ENCODE results near the gene NTF3. TPM values are rescaled to one million over a fixed set of nuclear protein-coding genes. Genes with fewer than 3 reads are reported as not detected.

Gene NTF3
- total and polyA plus RNA-seq, 10 donors: 0.72 to 5.8 (median 2.7) TPM; not detected in 1

DNA sequence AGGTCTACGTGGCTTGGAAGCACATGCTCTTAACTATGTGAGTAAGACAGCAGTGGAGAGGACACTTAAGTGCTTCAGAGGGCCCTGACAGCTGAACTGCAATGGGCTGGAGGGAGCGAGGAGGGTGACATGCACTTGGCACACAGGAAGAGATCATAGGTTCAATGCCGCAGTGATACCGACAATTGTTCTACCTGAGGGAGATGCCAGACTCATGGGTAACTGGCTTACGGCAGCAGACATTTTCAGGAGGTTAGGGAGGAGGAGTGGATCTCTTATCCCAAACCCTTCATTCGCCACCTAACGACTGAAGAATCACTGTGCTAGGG is 68.4 kb downstream of the NTF3 start:
- 70 to 83% (median 74%) methylated on average over 7 of the region's 7 CpGs for WGBS, 5 donors
- intact Hi-C loops (cut with DNase I; ENCODE audit: low total_unique reads): no loop called here
- H3K27me3 ChIP-seq (replicated peaks in 1 of 7): peaks cover 0 to 7% (median 0%) of the 10 kb centered on the region in 7 donors
- no peaks in the 10 kb centered on the region for H3K4me1 ChIP-seq
- TF ChIP-seq CTCF (IDR thresholded peaks at IDR 0.05 in 8 of 11, conservative IDR thresholded peaks at IDR 0.05 in 3 of 11) (no peak), POLR2AphosphoS5 (IDR thresholded peaks at IDR 0.05) (no peak), POLR2A (IDR thresholded peaks at IDR 0.05) (no peak)
- no peaks in the 10 kb centered on the region for H3K9me3 ChIP-seq
- H3K4me3 ChIP-seq: no peak overlapping the region
- no peaks in the 10 kb centered on the region for H3K36me3 ChIP-seq
- H3K27ac ChIP-seq: no peak overlapping the region
- no peak for DNase-seq

- Histone ChIP-seq H3K4me3 (no peak overlapping the region), H3K4me1 (no peaks in the 10 kb centered on the region), H3K36me3 (no peaks in the 10 kb centered on the region), H3K9me3 (no peaks in the 10 kb centered on the region), H3K27ac (no peak overlapping the region), H3K27me3 (replicated peaks in 1 of 7) (peaks cover 0 to 7% (median 0%) of the 10 kb centered on the region in 7 donors)
- intact Hi-C loops (cut with DNase I; ENCODE audit: low total_unique reads): no loop called here
- 81 to 92% (median 90%) methylated on average over 5 to 6 of the region's 6 CpGs for WGBS, 5 donors
- TF ChIP-seq POLR2AphosphoS5 (IDR thresholded peaks at IDR 0.05) (no peak), POLR2A (IDR thresholded peaks at IDR 0.05) (no peak), CTCF (IDR thresholded peaks at IDR 0.05 in 8 of 11, conservative IDR thresholded peaks at IDR 0.05 in 3 of 11) (no peak)
- no peak for DNase-seq
These were observed 71.9 kb downstream of the NTF3 start for GRCh38 chr12:5503774-5504173.

- H3K27me3 ChIP-seq (replicated peaks in 1 of 7): peaks cover 0 to 2% (median 0%) of the 10 kb centered on the region in 7 donors
- no peak for DNase-seq
- no peak overlapping the region for H3K4me3 ChIP-seq
- H3K27ac ChIP-seq: no peak overlapping the region
- WGBS, 5 donors: 76 to 94% (median 78%) methylated on average over 3 to 4 of the region's 4 CpGs
- peaks cover 0 to 2% (median 0%) of the 10 kb centered on the region in 6 donors for H3K4me1 ChIP-seq
- H3K9me3 ChIP-seq: no peaks in the 10 kb centered on the region
- H3K36me3 ChIP-seq: no peaks in the 10 kb centered on the region
- intact Hi-C loops (cut with DNase I; ENCODE audit: low total_unique reads): no loop called here
- TF ChIP-seq CTCF (IDR thresholded peaks at IDR 0.05 in 8 of 11, conservative IDR thresholded peaks at IDR 0.05 in 3 of 11) (no peak), POLR2A (IDR thresholded peaks at IDR 0.05) (no peak), POLR2AphosphoS5 (IDR thresholded peaks at IDR 0.05) (no peak)
These were observed 73.2 kb downstream of the NTF3 start for GRCh38 chr12:5505116-5505515.

DNA sequence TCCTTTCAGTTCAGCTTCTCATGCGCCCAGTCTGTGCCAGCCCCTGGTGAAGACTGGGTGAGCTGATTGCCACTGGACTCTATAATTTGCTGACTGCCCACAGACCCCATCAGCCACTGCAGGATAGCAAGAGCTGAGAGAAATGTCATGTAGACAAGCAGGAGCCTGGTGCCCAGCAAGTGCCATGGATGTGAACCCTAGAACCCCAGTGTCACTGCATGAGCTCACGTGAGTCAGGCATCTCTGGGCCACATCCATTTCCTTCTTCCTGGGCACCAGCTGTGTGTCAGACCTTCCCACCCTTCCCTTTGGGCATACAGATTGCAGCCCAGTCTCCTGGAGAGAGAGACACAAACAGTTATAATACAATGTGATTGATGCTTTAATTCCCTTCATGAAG is 73.8 kb downstream of the NTF3 start:
- no peak overlapping the region for H3K4me3 ChIP-seq
- TF ChIP-seq POLR2A (IDR thresholded peaks at IDR 0.05) (no peak), POLR2AphosphoS5 (IDR thresholded peaks at IDR 0.05) (no peak), CTCF (IDR thresholded peaks at IDR 0.05 in 8 of 11, conservative IDR thresholded peaks at IDR 0.05 in 3 of 11) (no peak)
- DNase-seq: no peak
- no peak overlapping the region for H3K27ac ChIP-seq
- no peaks in the 10 kb centered on the region for H3K9me3 ChIP-seq
- H3K27me3 ChIP-seq (replicated peaks in 1 of 7): no peaks in the 10 kb centered on the region
- H3K4me1 ChIP-seq: peaks cover 0 to 8% (median 3%) of the 10 kb centered on the region in 6 donors
- WGBS, 5 donors: 51 to 89% (median 66%) methylated on average over 2 of the region's 2 CpGs
- H3K36me3 ChIP-seq: no peaks in the 10 kb centered on the region
- intact Hi-C loops (cut with DNase I; ENCODE audit: low total_unique reads): no loop called here

Data from spleen (tissue), 11 donors.